HepG2 (cell line): Measurements from ENCODE around the gene P2RX3. TPM values are rescaled to one million over a fixed set of nuclear protein-coding genes. Genes with fewer than 3 reads are reported as not detected.

ENCODE experiments used
- ATAC-seq: fragments of 200-7000 bp; cut with Tn5 transposase; 3 replicates; pipeline ENCODE4 v1.9.1; 2020; ENCODE audit warnings: mild to moderate bottlenecking, moderate library complexity
- BruUV-seq: library from RNA; stranded (reverse); fragments of 400-500 nt; replicated peaks from 2 replicates; lab custom pipeline; 2021; lab: Mats Ljungman, UMichigan
- CTCF ChIA-PET: fragments of 300-600 bp; formaldehyde crosslinking; extraction: SDS; loops from one replicate; lab custom pipeline; 2021; ENCODE audit warnings: low total read pairs, inconsistent platforms, low intra/inter-chr PET ratio; lab: Yijun Ruan, JAX
- POLR2A ChIA-PET: fragments of 350-600 bp; sonication (Branson Sonifier 250); formaldehyde crosslinking; loops from one replicate; lab custom pipeline; 2020; ENCODE audit warnings: antibody characterized with exemption, inconsistent platforms; lab: Yijun Ruan, JAX
- DNase-seq: peaks from one replicate; pipeline ENCODE4 v3.0.0-alpha.2; 2015; ENCODE audit warnings: low spot score
- FAIRE-seq: peaks from 3 replicates; lab custom pipeline; 2011; peaks lifted over from hg19 to GRCh38; lab: Jason Lieb, UNC
- H2AFZ ChIP-seq: one replicate; pipeline ENCODE4 v1.6.1; 2011; ENCODE audit warnings: low read length, inconsistent platforms
- H3K27ac ChIP-seq: fragments of 300-600 bp; 3 replicates; pipeline ENCODE4 v1.8.0; 2011; ENCODE audit warnings: mixed run types, mild to moderate bottlenecking, mixed read lengths, low read length, inconsistent platforms; ENCODE audit not compliant: insufficient read depth; ENCODE audit errors: extremely low read length
- H3K27me3 ChIP-seq, 2 experiments: fragments of 200-600 bp in 1 of 2; 2 replicates in 1 of 2; 3 replicates in 1 of 2; pipeline versions ENCODE4 v1.6.0 to v1.8.0; 2011; ENCODE audit warnings: low read length in 2 of 2, mild to moderate bottlenecking in 2 of 2, moderate library complexity in 2 of 2, inconsistent platforms in 1 of 2; ENCODE audit not compliant: insufficient read depth in 2 of 2, control insufficient read depth in 1 of 2
- H3K36me3 ChIP-seq, 2 experiments: fragments of 200-600 bp in 1 of 2; replicated peaks in 1 of 2; 2 replicates in 1 of 2; 3 replicates in 1 of 2; pipeline versions ENCODE4 v1.5.1 to v1.8.0; 2011; ENCODE audit warnings: low read length in 2 of 2, inconsistent platforms in 1 of 2; ENCODE audit not compliant: insufficient read depth in 2 of 2, control insufficient read depth in 1 of 2
- H3K4me1 ChIP-seq: 2 replicates; pipeline ENCODE4 v1.5.1; 2012; ENCODE audit warnings: low read length, inconsistent platforms; ENCODE audit not compliant: insufficient read depth
- H3K4me2 ChIP-seq: 2 replicates; pipeline ENCODE4 v1.6.0; 2011; ENCODE audit warnings: low read depth, low read length, inconsistent platforms
- H3K4me3 ChIP-seq, 3 experiments: fragments of 200-600 bp in 1 of 3; sonication (generic), shearing (Covaris generic) in 1 of 3; replicated peaks in 1 of 3; 2 replicates each; pipeline ENCODE4 v1.5.1; 2011 to 2016; ENCODE audit warnings: low read length in 3 of 3, inconsistent platforms in 2 of 3, low read depth in 2 of 3, mild to moderate bottlenecking in 2 of 3, control low read depth in 1 of 3, mixed read lengths in 1 of 3; ENCODE audit not compliant: insufficient read depth in 1 of 3
- H3K79me2 ChIP-seq: one replicate; pipeline ENCODE4 v1.6.1; 2011; ENCODE audit warnings: low read length, inconsistent platforms; ENCODE audit not compliant: insufficient read depth
- H3K9ac ChIP-seq: 2 replicates; pipeline ENCODE4 v1.6.0; 2011; ENCODE audit warnings: mild to moderate bottlenecking, low read depth, low read length, inconsistent platforms; ENCODE audit not compliant: insufficient read depth
- H3K9me3 ChIP-seq: 2 replicates; pipeline ENCODE4 v1.5.1; 2012; ENCODE audit warnings: mild to moderate bottlenecking, low read length
- H4K20me1 ChIP-seq: 2 replicates; pipeline ENCODE4 v1.6.0; 2011; ENCODE audit warnings: inconsistent platforms, mild to moderate bottlenecking, low read length, moderate library complexity; ENCODE audit not compliant: insufficient read depth
- KDM5A ChIP-seq: fragments of 200-600 bp; sonication (generic); IDR thresholded peaks from 2 replicates; pipeline ENCODE4 v1.7.0; 2018; ENCODE audit warnings: antibody characterized with exemption, mild to moderate bottlenecking, low read length, borderline replicate concordance
- POLR2A ChIP-seq, 2 experiments: IDR thresholded peaks; 2 replicates each; pipeline ENCODE4 v1.6.1; 2011; ENCODE audit warnings: low read depth in 2 of 2, low read length in 2 of 2, mild to moderate bottlenecking in 1 of 2, moderate library complexity in 1 of 2; ENCODE audit not compliant: insufficient read depth in 1 of 2
- SPEN ChIP-seq: sonication (generic); formaldehyde crosslinking; IDR thresholded peaks from 2 replicates; pipeline ENCODE4 v1.5.1; 2020; ENCODE audit warnings: low read depth, mild to moderate bottlenecking, missing genetic modification reagents
- ZNF33B ChIP-seq: sonication (generic); formaldehyde crosslinking; IDR thresholded peaks from 2 replicates; pipeline ENCODE4 v1.5.1; 2020; ENCODE audit warnings: mild to moderate bottlenecking, missing genetic modification reagents
- ZNF460 ChIP-seq: sonication (generic); formaldehyde crosslinking; IDR thresholded peaks from 2 replicates; pipeline ENCODE4 v1.5.1; 2020; ENCODE audit warnings: missing genetic modification reagents, mild to moderate bottlenecking, borderline replicate concordance
- ZNF670 ChIP-seq: sonication (generic); formaldehyde crosslinking; IDR thresholded peaks from 2 replicates; pipeline ENCODE4 v1.8.0; 2022; ENCODE audit warnings: mild to moderate bottlenecking, missing genetic modification reagents, borderline replicate concordance
- ZNF703 ChIP-seq: sonication (generic); formaldehyde crosslinking; IDR thresholded peaks from 2 replicates; pipeline ENCODE4 v1.5.1; 2020; ENCODE audit warnings: missing genetic modification reagents, mild to moderate bottlenecking, moderate library complexity, borderline replicate concordance
- WGBS: methylation state at CpG from one replicate; pipeline ENCODE4 v1.1.6; 2017; ENCODE audit warnings: low lambda C conversion rate; 5-methylcytosine and 5-hydroxymethylcytosine counted together
- in situ Hi-C: cut with HindIII; loops from 2 replicates; pipeline ENCODE4 v1.10.0; 2017; ENCODE audit warnings: low pct_unique_long_range_greater_than_20kb; ENCODE audit not compliant: extremely low pct_ligation_motif_present
- intact Hi-C: fragments of 100-400 bp; cut with micrococcal nuclease; formaldehyde crosslinking; loops from one replicate; pipeline ENCODE4 v1.10.0; 2022; ENCODE audit not compliant: unreplicated experiment
- polyA plus RNA-seq, 8 experiments: library from polyadenylated mRNA; depleted of rRNA in 3 of 8; stranded (reverse) in 7 of 8; unstranded in 1 of 8; fragments of >200 nt; fragmentation: Illumina TruSeq in 4 of 8; extraction: Trizol in 4 of 8; gene quantifications; 2 replicates each; pipeline versions ENCODE4 v1.2.1 to v1.2.3, GENCODE V29; 2011 to 2016; ENCODE audit warnings: low read depth in 4 of 8, missing spikeins in 1 of 8, mixed read lengths in 1 of 8; ENCODE audit not compliant: insufficient read depth in 1 of 8
- total RNA-seq, 5 experiments: library from RNA; depleted of rRNA; stranded (reverse); fragments of >200 nt; fragmentation: Illumina TruSeq; extraction: Trizol; gene quantifications; 2 replicates each; pipeline ENCODE4 v1.2.3, GENCODE V29; 2016; ENCODE audit warnings: low read depth in 1 of 5
- TF ChIP-seq, protein P1 (sequence below): sonication (generic); formaldehyde crosslinking; conservative IDR thresholded peaks from 2 replicates; pipeline ENCODE4 v1.8.0; 2022; ENCODE audit warnings: low read depth, missing genetic modification reagents
- TF ChIP-seq, protein P2 (sequence below): sonication (generic); formaldehyde crosslinking; IDR thresholded peaks from 2 replicates; pipeline ENCODE4 v1.5.0; 2020; ENCODE audit warnings: missing genetic modification reagents, mild to moderate bottlenecking, borderline replicate concordance
- TF ChIP-seq, protein P3 (sequence below): sonication (generic); formaldehyde crosslinking; IDR thresholded peaks from 2 replicates; pipeline ENCODE4 v1.4.0; 2020; ENCODE audit warnings: mild to moderate bottlenecking, missing genetic modification reagents
- TF ChIP-seq, protein P4 (sequence below): sonication (generic); formaldehyde crosslinking; IDR thresholded peaks from 2 replicates; pipeline ENCODE4 v1.5.0; 2020; ENCODE audit warnings: missing genetic modification reagents

The P2RX3 gene
- total and polyA plus RNA-seq, 2 of the 13 experiments (the other 11 are each of a cell fraction or from before 2014, with no cell fraction given), result 0.08 TPM; not detected in 1

DNA sequence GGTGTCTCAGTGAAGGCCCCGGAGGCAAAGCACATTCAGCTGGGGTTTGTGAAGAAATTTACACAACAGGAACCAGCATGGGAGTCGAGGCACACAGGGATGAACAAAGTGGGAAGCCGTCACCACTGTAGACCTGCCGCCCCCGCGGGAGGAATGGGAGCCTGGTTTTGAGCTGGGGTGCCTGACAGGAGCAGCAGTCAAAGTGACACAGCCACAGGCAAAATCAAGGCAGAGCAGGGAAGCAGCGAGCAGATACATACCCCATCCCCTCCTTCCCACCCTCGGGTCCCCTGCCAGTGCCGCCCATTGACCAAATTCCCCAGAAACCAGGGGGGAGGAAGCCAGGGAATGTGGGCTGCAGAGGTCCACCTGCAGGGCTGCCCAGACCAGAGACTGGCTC, 20.8 kb downstream of the P2RX3 start (continued):
- TF ChIP-seq, protein P1, sequence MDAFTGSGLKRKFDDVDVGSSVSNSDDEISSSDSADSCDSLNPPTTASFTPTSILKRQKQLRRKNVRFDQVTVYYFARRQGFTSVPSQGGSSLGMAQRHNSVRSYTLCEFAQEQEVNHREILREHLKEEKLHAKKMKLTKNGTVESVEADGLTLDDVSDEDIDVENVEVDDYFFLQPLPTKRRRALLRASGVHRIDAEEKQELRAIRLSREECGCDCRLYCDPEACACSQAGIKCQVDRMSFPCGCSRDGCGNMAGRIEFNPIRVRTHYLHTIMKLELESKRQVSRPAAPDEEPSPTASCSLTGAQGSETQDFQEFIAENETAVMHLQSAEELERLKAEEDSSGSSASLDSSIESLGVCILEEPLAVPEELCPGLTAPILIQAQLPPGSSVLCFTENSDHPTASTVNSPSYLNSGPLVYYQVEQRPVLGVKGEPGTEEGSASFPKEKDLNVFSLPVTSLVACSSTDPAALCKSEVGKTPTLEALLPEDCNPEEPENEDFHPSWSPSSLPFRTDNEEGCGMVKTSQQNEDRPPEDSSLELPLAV, result no peak
- TF ChIP-seq, protein P2, sequence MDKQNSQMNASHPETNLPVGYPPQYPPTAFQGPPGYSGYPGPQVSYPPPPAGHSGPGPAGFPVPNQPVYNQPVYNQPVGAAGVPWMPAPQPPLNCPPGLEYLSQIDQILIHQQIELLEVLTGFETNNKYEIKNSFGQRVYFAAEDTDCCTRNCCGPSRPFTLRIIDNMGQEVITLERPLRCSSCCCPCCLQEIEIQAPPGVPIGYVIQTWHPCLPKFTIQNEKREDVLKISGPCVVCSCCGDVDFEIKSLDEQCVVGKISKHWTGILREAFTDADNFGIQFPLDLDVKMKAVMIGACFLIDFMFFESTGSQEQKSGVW, result no peak
- TF ChIP-seq ZNF670, result no peak

DNA sequence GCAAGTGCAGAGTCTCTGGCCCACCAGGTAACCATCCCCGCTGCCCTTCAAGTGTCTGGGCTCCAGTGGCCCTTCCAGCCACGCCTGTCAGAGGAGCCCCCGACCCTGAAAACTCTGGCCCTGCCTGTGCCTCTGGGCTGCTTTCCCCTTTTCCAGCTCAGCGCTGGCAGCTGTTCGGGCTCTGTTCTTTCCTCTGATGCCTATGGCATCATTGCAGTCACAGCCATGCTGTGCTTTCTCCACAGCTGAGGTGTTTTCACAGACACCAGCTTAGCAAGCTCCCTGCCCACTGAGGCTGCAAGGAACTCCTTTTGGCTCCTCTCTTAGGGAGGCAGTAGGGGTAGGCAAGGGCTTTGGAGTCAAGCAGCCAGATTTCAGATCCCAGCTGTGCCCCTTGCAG, 21.2 kb downstream of the P2RX3 start:
- intact Hi-C loops, result no loop called here
- H3K9me3 ChIP-seq, result no peaks in the 10 kb centered on the region
- peaks cover 15% of the 10 kb centered on the region for H3K4me1 ChIP-seq
- no peaks in the 10 kb centered on the region for H4K20me1 ChIP-seq
- DNase-seq (no peak), FAIRE-seq (no peak), ATAC-seq (no peak)
- H3K36me3 ChIP-seq, result no peaks in the 10 kb centered on the region
- H3K4me3 ChIP-seq, result no peak overlapping the region
- H3K27ac ChIP-seq, result no peak overlapping the region
- no peak overlapping the region for H2AFZ ChIP-seq
- CTCF ChIA-PET, result no interaction called here
- BruUV-seq, result no TSS peak
- peaks cover 0 to 8% of the 10 kb centered on the region in 2 experiments; a peak in 2 of 5 replicates for H3K27me3 ChIP-seq
- no peaks in the 10 kb centered on the region for H3K79me2 ChIP-seq
- POLR2A ChIA-PET, result interaction anchor here (1.1 to 2.0 kb wide), 2 partner anchors 95 to 99 kb away, joined by 3 to 4 read pairs; no protein-coding TSS in a partner anchor
- no peak overlapping the region for H3K4me2 ChIP-seq
- 86% methylated on average over 2 of the region's 5 CpGs for WGBS
- in situ Hi-C loops, result loop anchor here (10.0 kb wide), 1 partner anchor 515 kb away; no protein-coding TSS in a partner anchor
- H3K9ac ChIP-seq, result no peak overlapping the region
- TF ChIP-seq ZNF33B (CRISPR knock-in tag), result no peak
- no peak for TF ChIP-seq SPEN (CRISPR knock-in tag)
- TF ChIP-seq POLR2A (IDR thresholded peaks at IDR 0.05; ENCODE audit: insufficient read depth in 1 of 2, low read depth in 2 of 2, low read length in 2 of 2), result no peak
- TF ChIP-seq, protein P3, sequence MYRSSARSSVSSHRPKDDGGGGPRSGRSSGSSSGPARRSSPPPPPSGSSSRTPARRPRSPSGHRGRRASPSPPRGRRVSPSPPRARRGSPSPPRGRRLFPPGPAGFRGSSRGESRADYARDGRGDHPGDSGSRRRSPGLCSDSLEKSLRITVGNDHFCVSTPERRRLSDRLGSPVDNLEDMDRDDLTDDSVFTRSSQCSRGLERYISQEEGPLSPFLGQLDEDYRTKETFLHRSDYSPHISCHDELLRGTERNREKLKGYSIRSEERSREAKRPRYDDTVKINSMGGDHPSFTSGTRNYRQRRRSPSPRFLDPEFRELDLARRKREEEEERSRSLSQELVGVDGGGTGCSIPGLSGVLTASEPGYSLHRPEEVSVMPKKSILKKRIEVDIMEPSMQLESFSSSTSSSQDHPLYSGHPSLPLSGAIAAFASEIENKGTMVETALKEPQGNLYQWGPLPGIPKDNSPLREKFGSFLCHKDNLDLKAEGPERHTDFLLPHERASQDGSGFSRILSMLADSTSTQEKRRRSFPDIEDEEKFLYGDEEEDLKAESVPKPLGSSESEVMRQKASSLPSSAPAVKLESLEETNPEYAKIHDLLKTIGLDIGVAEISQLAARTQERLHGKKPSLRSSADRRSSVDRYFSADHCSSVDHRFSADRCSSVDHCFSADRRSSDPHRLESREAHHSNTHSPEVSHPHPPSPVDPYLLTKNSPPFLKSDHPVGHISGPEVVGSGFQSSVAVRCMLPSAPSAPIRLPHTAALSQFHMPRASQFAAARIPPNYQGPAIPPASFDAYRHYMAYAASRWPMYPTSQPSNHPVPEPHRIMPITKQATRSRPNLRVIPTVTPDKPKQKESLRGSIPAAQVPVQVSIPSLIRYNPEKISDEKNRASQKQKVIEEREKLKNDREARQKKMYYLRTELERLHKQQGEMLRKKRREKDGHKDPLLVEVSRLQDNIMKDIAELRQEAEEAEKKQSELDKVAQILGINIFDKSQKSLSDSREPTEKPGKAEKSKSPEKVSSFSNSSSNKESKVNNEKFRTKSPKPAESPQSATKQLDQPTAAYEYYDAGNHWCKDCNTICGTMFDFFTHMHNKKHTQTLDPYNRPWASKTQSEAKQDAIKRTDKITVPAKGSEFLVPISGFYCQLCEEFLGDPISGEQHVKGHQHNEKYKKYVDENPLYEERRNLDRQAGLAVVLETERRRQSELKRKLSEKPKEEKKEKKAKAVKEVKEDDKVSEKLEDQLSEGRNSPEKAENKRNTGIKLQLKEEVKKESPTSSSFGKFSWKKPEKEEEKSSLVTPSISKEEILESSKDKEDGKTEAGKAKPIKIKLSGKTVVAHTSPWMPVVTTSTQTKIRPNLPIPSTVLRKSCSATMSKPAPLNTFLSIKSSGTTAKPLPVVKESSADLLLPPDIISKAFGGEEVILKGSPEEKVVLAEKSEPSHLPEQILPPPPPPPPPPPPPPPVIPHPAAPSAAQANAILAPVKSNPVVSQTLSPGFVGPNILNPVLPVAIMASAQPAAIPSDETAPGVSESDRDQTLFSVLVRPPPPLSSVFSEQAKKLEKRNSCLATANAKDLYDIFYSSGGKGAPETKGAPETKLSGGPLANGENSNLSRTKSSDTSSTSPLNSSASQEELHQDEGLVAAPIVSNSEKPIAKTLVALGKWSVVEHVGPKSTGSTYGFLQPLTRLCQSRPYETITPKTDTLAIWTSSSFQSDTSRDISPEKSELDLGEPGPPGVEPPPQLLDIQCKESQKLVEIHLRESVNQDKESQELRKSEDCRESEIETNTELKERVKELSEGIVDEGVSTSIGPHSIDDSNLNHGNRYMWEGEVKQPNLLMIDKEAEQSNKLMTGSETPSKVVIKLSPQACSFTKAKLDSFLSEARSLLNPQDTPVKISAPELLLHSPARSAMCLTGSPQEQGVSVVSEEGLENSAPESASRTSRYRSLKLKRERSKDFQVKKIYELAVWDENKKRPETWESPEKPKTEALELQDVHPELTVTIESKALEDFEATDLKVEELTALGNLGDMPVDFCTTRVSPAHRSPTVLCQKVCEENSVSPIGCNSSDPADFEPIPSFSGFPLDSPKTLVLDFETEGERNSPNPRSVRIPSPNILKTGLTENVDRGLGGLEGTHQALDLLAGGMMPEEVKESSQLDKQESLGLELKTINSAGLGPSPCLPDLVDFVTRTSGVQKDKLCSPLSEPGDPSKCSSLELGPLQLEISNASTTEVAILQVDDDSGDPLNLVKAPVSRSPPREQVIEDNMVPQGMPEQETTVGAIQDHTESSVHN (CRISPR knock-in tag), result no peak
- TF ChIP-seq ZNF460 (CRISPR knock-in tag), result no peak
- no peak for TF ChIP-seq ZNF703 (CRISPR knock-in tag)
- TF ChIP-seq, protein P4, sequence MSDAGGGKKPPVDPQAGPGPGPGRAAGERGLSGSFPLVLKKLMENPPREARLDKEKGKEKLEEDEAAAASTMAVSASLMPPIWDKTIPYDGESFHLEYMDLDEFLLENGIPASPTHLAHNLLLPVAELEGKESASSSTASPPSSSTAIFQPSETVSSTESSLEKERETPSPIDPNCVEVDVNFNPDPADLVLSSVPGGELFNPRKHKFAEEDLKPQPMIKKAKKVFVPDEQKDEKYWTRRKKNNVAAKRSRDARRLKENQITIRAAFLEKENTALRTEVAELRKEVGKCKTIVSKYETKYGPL (CRISPR knock-in tag), result no peak
- TF ChIP-seq KDM5A, result no peak
